Measurements from ENCODE around the gene LGALS1.
A peak's percentile ranks its signal among the peaks of the same experiment; 100 is the strongest.
"Not testable (repeated sequence)": the region's sequence is repeated elsewhere in the genome, so short reads cannot be mapped to it uniquely, and the experiment has no call there.

Gene LGALS1

GRCh38 chr22:37639771-37640590 is 35.5 kb upstream of the LGALS1 start:
- DNase-seq: no peak

- DNase-seq: no peak
Observed at GRCh38 chr22:37640591-37641560, 34.6 kb upstream of the LGALS1 start.

- no peak for DNase-seq
Observed at GRCh38 chr22:37641561-37641949, 33.9 kb upstream of the LGALS1 start.

GRCh38 chr22:37643225-37643847 is 32.1 kb upstream of the LGALS1 start:
- peak; percentile 90 for DNase-seq

GRCh38 chr22:37647317-37647716 is 28.1 kb upstream of the LGALS1 start:
- no peak for DNase-seq

GRCh38 chr22:37647928-37648327 is 27.5 kb upstream of the LGALS1 start:
- DNase-seq: no peak

GRCh38 chr22:37650463-37651136 is 24.8 kb upstream of the LGALS1 start:
- DNase-seq: no peak

- no peak for DNase-seq
Observed at GRCh38 chr22:37654563-37655251, 20.7 kb upstream of the LGALS1 start.

GRCh38 chr22:37655252-37655563 is 20.2 kb upstream of the LGALS1 start:
- DNase-seq: no peak

GRCh38 chr22:37656583-37656982 is 18.9 kb upstream of the LGALS1 start:
- DNase-seq: not testable (repeated sequence)

- no peak for DNase-seq
Observed at GRCh38 chr22:37657590-37658132, 17.8 kb upstream of the LGALS1 start.

GRCh38 chr22:37658133-37659065 is 17.0 kb upstream of the LGALS1 start, which contains the start of gene PDXP:
Gene PDXP (plus strand): TSS chr22:37658723. CDS start chr22:37658783, 60 bp downstream.
- DNase-seq: peak; percentile 98

- DNase-seq: peak; percentile 40
Observed at GRCh38 chr22:37659066-37659896, 16.2 kb upstream of the LGALS1 start.

GRCh38 chr22:37659897-37660708 is 15.3 kb upstream of the LGALS1 start:
- no peak for DNase-seq

- no peak for DNase-seq
Observed at GRCh38 chr22:37660709-37661045, 14.8 kb upstream of the LGALS1 start.

GRCh38 chr22:37661160-37661924 is 14.1 kb upstream of the LGALS1 start:
- DNase-seq: peak; percentile 44

GRCh38 chr22:37662039-37662438 is 13.4 kb upstream of the LGALS1 start:
- no peak for DNase-seq

GRCh38 chr22:37663521-37664140 is 11.8 kb upstream of the LGALS1 start:
- no peak for DNase-seq
